Activated CD4-positive, CD25-positive, alpha-beta regulatory T cell treated with anti-CD3 and anti-CD28 coated beads, Interleukin-2, amount 50 U/mL, for 72 hours (primary cell): ENCODE measurements around the gene HOXA5.

Experiments used
- DNase-seq: peaks from one replicate; pipeline ENCODE4 v3.0.0; 2021

HOXA5 gene

GRCh38 chr7:27147199-27148030, 3.9 kb upstream of the HOXA5 start, which contains the start of gene HOXA6:
HOXA6 (minus strand) TSS chr7:27147774; CDS start chr7:27147749, 25 bp downstream.
- peak; percentile 34 for DNase-seq

- no peak for DNase-seq
Measured at GRCh38 chr7:27146491-27147198, 3.2 kb upstream of the HOXA5 start.

- DNase-seq = no peak
Measured at GRCh38 chr7:27145914-27146412, 2.5 kb upstream of the HOXA5 start.

- DNase-seq = no peak
Measured at GRCh38 chr7:27145165-27145913, 1.9 kb upstream of the HOXA5 start.

GRCh38 chr7:27144781-27145164, 1.3 kb upstream of the HOXA5 start:
- no peak for DNase-seq

- no peak for DNase-seq
Measured at GRCh38 chr7:27143950-27144780, 684 bp upstream of the HOXA5 start.

GRCh38 chr7:27142580-27143022, 880 bp downstream of the HOXA5 start:
- no peak for DNase-seq

- DNase-seq = no peak
Measured at GRCh38 chr7:27141923-27142579, 1.4 kb downstream of the HOXA5 start.

GRCh38 chr7:27141137-27141922, 2.2 kb downstream of the HOXA5 start:
- no peak for DNase-seq

- no peak for DNase-seq
Measured at GRCh38 chr7:27140126-27140857, 3.2 kb downstream of the HOXA5 start.

- no peak for DNase-seq
Measured at GRCh38 chr7:27139334-27140125, 4.0 kb downstream of the HOXA5 start.

- DNase-seq = no peak
Measured at GRCh38 chr7:27138985-27139333, 4.5 kb downstream of the HOXA5 start.

GRCh38 chr7:27138472-27138871, 5.0 kb downstream of the HOXA5 start:
- no peak for DNase-seq

GRCh38 chr7:27137640-27138315, 5.7 kb downstream of the HOXA5 start:
- DNase-seq = no peak

GRCh38 chr7:27134392-27134791, 9.1 kb downstream of the HOXA5 start:
- DNase-seq = no peak

- no peak for DNase-seq
Measured at GRCh38 chr7:27133409-27134231, 9.9 kb downstream of the HOXA5 start.

GRCh38 chr7:27132978-27133377, 10.5 kb downstream of the HOXA5 start:
- DNase-seq = no peak

GRCh38 chr7:27132214-27132613, 11.3 kb downstream of the HOXA5 start:
- DNase-seq = no peak
